Liver (tissue), 9 donors: ENCODE data around the gene NFATC2. TPM values are rescaled to one million over a fixed set of nuclear protein-coding genes. Genes with fewer than 3 reads are reported as not detected.

Source experiments
- DNase-seq: peaks from one replicate; pipeline ENCODE4 v3.0.0-alpha.2; 2017; ENCODE audit warnings: low spot score
- H3K27ac ChIP-seq, 2 donors: one replicate each; pipeline ENCODE4 v1.7.0; 2013; ENCODE audit warnings: inconsistent platforms in 2 of 2, low read length in 2 of 2, control low read depth in 1 of 2, low read depth in 1 of 2, mild to moderate bottlenecking in 1 of 2
- H3K27me3 ChIP-seq, 4 donors: one replicate each; pipeline versions ENCODE4 v1.6.1 to v1.7.0; 2013; ENCODE audit warnings: low read length in 3 of 4, inconsistent platforms in 1 of 4, mild to moderate bottlenecking in 1 of 4, moderate library complexity in 1 of 4; ENCODE audit not compliant: control insufficient read depth in 4 of 4, insufficient read depth in 4 of 4
- H3K36me3 ChIP-seq, 4 donors: one replicate each; pipeline versions ENCODE4 v1.6.1 to v1.7.0; 2013; ENCODE audit warnings: low read length in 3 of 4, mild to moderate bottlenecking in 3 of 4, low read depth in 1 of 4, moderate library complexity in 1 of 4; ENCODE audit not compliant: control insufficient read depth in 4 of 4, insufficient read depth in 3 of 4
- H3K4me1 ChIP-seq, 4 donors: one replicate each; pipeline versions ENCODE4 v1.6.1 to v1.7.0; 2013; ENCODE audit warnings: low read length in 3 of 4, mild to moderate bottlenecking in 3 of 4, moderate library complexity in 1 of 4; ENCODE audit not compliant: control insufficient read depth in 4 of 4, insufficient read depth in 4 of 4
- H3K4me3 ChIP-seq, 3 donors: one replicate each; pipeline versions ENCODE4 v1.6.1 to v1.7.0; 2013; ENCODE audit warnings: low read length in 3 of 3, control low read depth in 1 of 3, low read depth in 1 of 3, mild to moderate bottlenecking in 1 of 3
- H3K9ac ChIP-seq, 2 donors: one replicate each; pipeline ENCODE4 v1.7.0; 2013; ENCODE audit warnings: low read length in 2 of 2, mild to moderate bottlenecking in 2 of 2, moderate library complexity in 2 of 2, control low read depth in 1 of 2, low read depth in 1 of 2
- H3K9me3 ChIP-seq, 4 donors: one replicate each; pipeline versions ENCODE4 v1.6.1 to v1.7.0; 2013; ENCODE audit warnings: low read length in 3 of 4; ENCODE audit not compliant: control insufficient read depth in 4 of 4
- ATF3 ChIP-seq: IDR thresholded peaks from 2 replicates; pipeline ENCODE4 v1.6.1; 2016; ENCODE audit warnings: antibody characterized with exemption
- CTCF ChIP-seq: fragments of 150-350 bp; IDR thresholded peaks from 2 replicates; pipeline ENCODE4 v1.5.1; 2017; ENCODE audit warnings: improper control_type of control experiment, low read depth, low read length; ENCODE audit not compliant: missing input control
- EGR1 ChIP-seq, 2 donors: IDR thresholded peaks; 2 replicates each; pipeline ENCODE4 v1.6.1; 2016 to 2018; ENCODE audit warnings: antibody characterized with exemption in 2 of 2, low read depth in 2 of 2
- FOXA1 ChIP-seq: IDR thresholded peaks from 2 replicates; pipeline ENCODE4 v1.6.1; 2016; ENCODE audit warnings: antibody characterized with exemption
- FOXA2 ChIP-seq: IDR thresholded peaks from 2 replicates; pipeline ENCODE4 v1.6.1; 2016; ENCODE audit warnings: antibody characterized with exemption
- GABPA ChIP-seq, 2 donors: IDR thresholded peaks in 1 of 2; conservative IDR thresholded peaks in 1 of 2; 2 replicates each; pipeline ENCODE4 v1.6.1; 2016; ENCODE audit warnings: antibody characterized with exemption in 2 of 2, mild to moderate bottlenecking in 1 of 2, moderate library complexity in 1 of 2
- HNF4A ChIP-seq, 2 donors: conservative IDR thresholded peaks; 2 replicates each; pipeline ENCODE4 v1.6.1; 2016; ENCODE audit warnings: antibody characterized with exemption in 2 of 2, mild to moderate bottlenecking in 2 of 2
- HNF4G ChIP-seq: IDR thresholded peaks from 2 replicates; pipeline ENCODE4 v1.6.1; 2016; ENCODE audit warnings: antibody characterized with exemption
- JUND ChIP-seq, 2 donors: IDR thresholded peaks; 2 replicates each; pipeline ENCODE4 v1.6.1; 2016; ENCODE audit warnings: antibody characterized with exemption in 2 of 2
- NR2F2 ChIP-seq: IDR thresholded peaks from 2 replicates; pipeline ENCODE4 v1.6.1; 2016; ENCODE audit warnings: antibody characterized with exemption
- RAD21 ChIP-seq, 2 donors: IDR thresholded peaks; 2 replicates each; pipeline ENCODE4 v1.6.1; 2016; ENCODE audit warnings: antibody characterized with exemption in 2 of 2, mild to moderate bottlenecking in 2 of 2
- REST ChIP-seq: IDR thresholded peaks from 2 replicates; pipeline ENCODE4 v1.6.1; 2016; ENCODE audit warnings: antibody characterized with exemption, mild to moderate bottlenecking
- RXRA ChIP-seq, 2 donors: IDR thresholded peaks; 2 replicates each; pipeline ENCODE4 v1.6.1; 2017 to 2018; ENCODE audit warnings: antibody characterized with exemption in 2 of 2, mild to moderate bottlenecking in 1 of 2
- SP1 ChIP-seq: IDR thresholded peaks from 2 replicates; pipeline ENCODE4 v1.6.1; 2018; ENCODE audit warnings: antibody characterized with exemption, mild to moderate bottlenecking
- TAF1 ChIP-seq: conservative IDR thresholded peaks from 2 replicates; pipeline ENCODE4 v1.6.1; 2016; ENCODE audit warnings: antibody characterized with exemption, mild to moderate bottlenecking
- YY1 ChIP-seq: IDR thresholded peaks from 2 replicates; pipeline ENCODE4 v1.6.1; 2016; ENCODE audit warnings: antibody characterized with exemption, mild to moderate bottlenecking
- ZBTB33 ChIP-seq: IDR thresholded peaks from 2 replicates; pipeline ENCODE4 v1.6.1; 2016; ENCODE audit warnings: antibody characterized with exemption
- WGBS: extraction: QIAGEN DNeasy Blood & Tissue Kit; methylation state at CpG from one replicate; pipeline ENCODE4 v1.1.7; 2013; 5-methylcytosine and 5-hydroxymethylcytosine counted together
- polyA plus RNA-seq, 2 donors: library from polyadenylated mRNA; stranded (reverse) in 1 of 2; unstranded in 1 of 2; fragments of 200-250 nt in 1 of 2; fragments of >200 nt in 1 of 2; fragmentation: Nextera tagmentation in 1 of 2; extraction: Ambion mirVana in 1 of 2; gene quantifications; one replicate each; pipeline versions ENCODE4 v1.2.1 to v1.2.3, GENCODE V29; 2013 to 2015
- total RNA-seq, 2 donors: library from RNA; depleted of rRNA; stranded (reverse); fragments of >200 nt; gene quantifications; one replicate each; pipeline ENCODE4 v1.2.3, GENCODE V29; 2014
- TF ChIP-seq, protein P1 (sequence below): IDR thresholded peaks from 2 replicates; pipeline ENCODE4 v1.6.1; 2016; ENCODE audit warnings: antibody characterized with exemption
- donor health status: healthy.
- donor health status: healthy.
- donor health status: healthy.
- donor health status: healthy.
- donor health status: healthy.

The NFATC2 gene
- total and polyA plus RNA-seq, 4 donors = 1.2 to 6.7 (median 2.6) TPM

- Histone ChIP-seq H3K4me1 (no peaks in the 10 kb centered on the region), H3K27me3 (no peaks in the 10 kb centered on the region), H3K4me3 (no peak overlapping the region), H3K9me3 (no peaks in the 10 kb centered on the region), H3K9ac (no peak overlapping the region), H3K27ac (no peak overlapping the region), H3K36me3 (no peaks in the 10 kb centered on the region)
- TF ChIP-seq TAF1 (no peak), RXRA (IDR thresholded peaks at IDR 0.05) (no peak), FOXA1 (no peak), FOXA2 (no peak), ATF3 (no peak), GABPA (IDR thresholded peaks at IDR 0.05 in 1 of 2, conservative IDR thresholded peaks at IDR 0.05 in 1 of 2) (no peak), CTCF (no peak), HNF4G (no peak), JUND (IDR thresholded peaks at IDR 0.05) (no peak), RAD21 (IDR thresholded peaks at IDR 0.05) (no peak), REST (no peak), EGR1 (IDR thresholded peaks at IDR 0.05; ENCODE audit: low read depth in 2 of 2) (no peak), NR2F2 (no peak), ZBTB33 (no peak), HNF4A (conservative IDR thresholded peaks at IDR 0.05) (no peak), YY1 (no peak), SP1 (no peak)
- TF ChIP-seq, protein P1, sequence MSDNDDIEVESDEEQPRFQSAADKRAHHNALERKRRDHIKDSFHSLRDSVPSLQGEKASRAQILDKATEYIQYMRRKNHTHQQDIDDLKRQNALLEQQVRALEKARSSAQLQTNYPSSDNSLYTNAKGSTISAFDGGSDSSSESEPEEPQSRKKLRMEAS = no peak
- DNase-seq = no peak
- 79% methylated on average over 13 of the region's 13 CpGs for WGBS
These were observed 181.9 kb downstream of the NFATC2 start for GRCh38 chr20:51360451-51361201.
